CD14-positive monocyte (primary cell): ENCODE data around the gene SGCA. TPM values are rescaled to one million over a fixed set of nuclear protein-coding genes. Genes with fewer than 3 reads are reported as not detected.

Experiments
- DNase-seq, 3 donors: peaks; one replicate each; pipeline ENCODE4 v3.0.0-alpha.2; 2011 to 2022
- H2AFZ ChIP-seq: 2 replicates; pipeline ENCODE4 v1.6.0; 2012; ENCODE audit warnings: mild to moderate bottlenecking, low read depth, low read length, inconsistent platforms; ENCODE audit not compliant: insufficient read depth, poor library complexity, severe bottlenecking
- H3K27ac ChIP-seq, 2 donors: 1 replicate in 1 of 2; 2 replicates in 1 of 2; pipeline ENCODE4 v1.5.1; 2012 to 2013; ENCODE audit warnings: low read length in 2 of 2, control low read depth in 1 of 2, inconsistent platforms in 1 of 2, low read depth in 1 of 2, mild to moderate bottlenecking in 1 of 2
- H3K27me3 ChIP-seq, 2 donors: one replicate each; pipeline versions ENCODE4 v1.6.0 to v1.6.1; 2011 to 2013; ENCODE audit warnings: low read length in 2 of 2; ENCODE audit not compliant: control insufficient read depth in 2 of 2, insufficient read depth in 2 of 2
- H3K36me3 ChIP-seq, 2 donors: replicated peaks in 1 of 2; 1 replicate in 1 of 2; 2 replicates in 1 of 2; pipeline versions ENCODE4 v1.5.1 to v1.6.1; 2012 to 2013; ENCODE audit warnings: low read length in 2 of 2, control low read depth in 1 of 2, inconsistent platforms in 1 of 2, mild to moderate bottlenecking in 1 of 2; ENCODE audit not compliant: insufficient read depth in 2 of 2, control insufficient read depth in 1 of 2
- H3K4me1 ChIP-seq, 2 donors: 1 replicate in 1 of 2; 2 replicates in 1 of 2; pipeline versions ENCODE4 v1.5.1 to v1.6.1; 2012 to 2013; ENCODE audit warnings: low read length in 2 of 2, control low read depth in 1 of 2, inconsistent platforms in 1 of 2, mild to moderate bottlenecking in 1 of 2, moderate library complexity in 1 of 2; ENCODE audit not compliant: insufficient read depth in 2 of 2, control insufficient read depth in 1 of 2
- H3K4me2 ChIP-seq: replicated peaks from 2 replicates; pipeline ENCODE3; 2012; ENCODE audit warnings: low read length, moderate library complexity, mild to moderate bottlenecking; ENCODE audit not compliant: poor library complexity, severe bottlenecking; ENCODE audit errors: extremely low read depth
- H3K4me3 ChIP-seq, 3 experiments: fragments of 200-600 bp in 1 of 3; sonication (generic) in 1 of 3; replicated peaks in 1 of 3; 1 replicate in 2 of 3; 2 replicates in 1 of 3; pipeline ENCODE4 v1.5.1; 2011 to 2013; ENCODE audit warnings: low read length in 3 of 3, mild to moderate bottlenecking in 3 of 3, control low read depth in 2 of 3, low read depth in 2 of 3, inconsistent platforms in 1 of 3, moderate library complexity in 1 of 3
- H3K79me2 ChIP-seq: 2 replicates; pipeline ENCODE4 v1.6.0; 2012; ENCODE audit warnings: mild to moderate bottlenecking, control low read depth, inconsistent platforms, low read length, moderate library complexity; ENCODE audit not compliant: insufficient read depth
- H3K9ac ChIP-seq: 2 replicates; pipeline ENCODE4 v1.6.0; 2017; ENCODE audit warnings: low read length, mild to moderate bottlenecking; ENCODE audit not compliant: insufficient read depth, poor library complexity, severe bottlenecking
- H3K9me3 ChIP-seq, 2 donors: replicated peaks in 1 of 2; 1 replicate in 1 of 2; 2 replicates in 1 of 2; pipeline versions ENCODE4 v1.5.1 to v1.6.1; 2012 to 2013; ENCODE audit warnings: low read length in 2 of 2, control low read depth in 1 of 2; ENCODE audit not compliant: control insufficient read depth in 1 of 2, insufficient read depth in 1 of 2
- H4K20me1 ChIP-seq: 2 replicates; pipeline ENCODE4 v1.6.0; 2012; ENCODE audit warnings: mild to moderate bottlenecking, low read length, control low read depth, moderate library complexity; ENCODE audit not compliant: insufficient read depth
- H3K27ac Mint-ChIP-seq, 7 donors: one replicate each; pipeline ENCODE4 v1.8.0; 2020; ENCODE audit warnings: mild to moderate bottlenecking in 7 of 7, mixed read lengths in 7 of 7, moderate library complexity in 6 of 7, inconsistent platforms in 2 of 7
- H3K27me3 Mint-ChIP-seq, 3 donors: one replicate each; pipeline ENCODE4 v1.8.0; 2021 to 2022; ENCODE audit warnings: low read depth in 3 of 3, mild to moderate bottlenecking in 3 of 3, mixed read lengths in 3 of 3, moderate library complexity in 3 of 3, inconsistent platforms in 1 of 3
- H3K36me3 Mint-ChIP-seq, 2 donors: one replicate each; pipeline ENCODE4 v1.8.0; 2020; ENCODE audit warnings: mixed read lengths in 2 of 2, inconsistent platforms in 1 of 2, mild to moderate bottlenecking in 1 of 2
- H3K4me1 Mint-ChIP-seq: one replicate; pipeline ENCODE4 v1.8.0; 2020; ENCODE audit warnings: mild to moderate bottlenecking, mixed read lengths
- H3K4me3 Mint-ChIP-seq, 2 donors: one replicate each; pipeline ENCODE4 v1.8.0; 2020; ENCODE audit warnings: mild to moderate bottlenecking in 2 of 2, mixed read lengths in 2 of 2, moderate library complexity in 1 of 2
- H3K9me3 Mint-ChIP-seq, 7 donors: one replicate each; pipeline ENCODE4 v1.8.0; 2020 to 2022; ENCODE audit warnings: mixed read lengths in 7 of 7, mild to moderate bottlenecking in 6 of 7, moderate library complexity in 6 of 7, inconsistent platforms in 2 of 7
- WGBS: methylation state at CpG from one replicate; pipeline ENCODE4 v1.1.5; 2013; ENCODE audit warnings: missing lambda C conversion rate; ENCODE audit not compliant: insufficient coverage; 5-methylcytosine and 5-hydroxymethylcytosine counted together
- intact Hi-C, 2 donors: fragments of 100-400 bp; cut with micrococcal nuclease; formaldehyde crosslinking; loops; one replicate each; pipeline versions ENCODE4 v1.15.0 to v1.15.1; 2023
- polyA plus RNA-seq, 3 donors: library from polyadenylated mRNA; depleted of rRNA in 1 of 3; unstranded in 2 of 3; stranded (reverse) in 1 of 3; fragments of 300-500 nt in 2 of 3; fragments of >200 nt in 1 of 3; fragmentation: Illumina TruSeq in 2 of 3; gene quantifications; 1 replicate in 2 of 3; 2 replicates in 1 of 3; pipeline ENCODE4 v1.2.3, GENCODE V29; 2012 to 2021
- TF ChIP-seq, protein P1 (sequence below): fragments of 200-600 bp; IDR thresholded peaks from one replicate; pipeline ENCODE4 v1.8.0; 2022; ENCODE audit warnings: antibody characterized with exemption, mild to moderate bottlenecking

SGCA gene
- polyA plus RNA-seq, 3 donors = 0.27 to 0.89 (median 0.53) TPM

- H3K4me2 ChIP-seq = no peak overlapping the region
Measured at GRCh38 chr17:50185631-50186471, 20.0 kb downstream of the SGCA start.

DNA sequence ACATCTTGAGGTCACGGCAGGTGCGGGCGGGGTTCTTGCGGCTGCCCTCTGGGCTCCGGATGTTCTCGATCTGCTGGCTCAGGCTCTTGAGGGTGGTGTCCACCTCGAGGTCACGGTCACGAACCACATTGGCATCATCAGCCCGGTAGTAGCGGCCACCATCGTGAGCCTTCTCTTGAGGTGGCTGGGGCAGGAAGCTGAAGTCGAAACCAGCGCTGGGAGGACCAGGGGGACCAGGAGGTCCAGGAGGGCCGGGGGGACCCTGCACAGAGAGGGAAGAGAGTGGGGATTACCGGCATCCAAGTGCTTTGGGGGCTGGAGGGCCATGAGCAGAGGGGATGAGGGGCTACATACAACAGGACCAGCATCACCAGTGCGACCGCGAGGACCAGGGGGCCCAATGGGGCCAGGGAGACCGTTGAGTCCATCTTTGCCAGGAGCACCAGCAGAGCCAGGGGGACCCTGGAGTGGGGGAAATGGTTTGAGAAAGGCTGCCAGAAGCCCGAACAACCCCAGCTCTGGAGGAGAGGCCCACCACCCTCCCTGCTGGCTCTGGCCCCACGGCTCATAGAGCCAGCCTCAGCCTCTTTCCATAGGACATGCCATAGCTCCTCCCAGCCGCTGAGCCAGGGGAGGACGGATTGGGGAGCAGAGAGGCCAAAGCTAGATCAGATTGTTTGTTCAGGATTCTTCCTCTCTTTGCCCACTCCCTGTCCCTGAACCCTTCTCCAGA, 21.0 kb downstream of the SGCA start:
- no peaks in the 10 kb centered on the region for H3K27me3 ChIP-seq
- DNase-seq = no peak
- H3K9me3 Mint-ChIP-seq = peaks cover 0 to 2% (median 0%) of the 10 kb centered on the region in 7 donors
- H3K27ac ChIP-seq = no peak overlapping the region
- H3K4me1 ChIP-seq = peaks cover 27 to 39% of the 10 kb centered on the region in 2 donors
- peaks cover 0 to 2% of the 10 kb centered on the region in 2 donors for H3K36me3 Mint-ChIP-seq
- no peaks in the 10 kb centered on the region for H4K20me1 ChIP-seq
- no peak overlapping the region for H2AFZ ChIP-seq
- TF ChIP-seq, protein P1, sequence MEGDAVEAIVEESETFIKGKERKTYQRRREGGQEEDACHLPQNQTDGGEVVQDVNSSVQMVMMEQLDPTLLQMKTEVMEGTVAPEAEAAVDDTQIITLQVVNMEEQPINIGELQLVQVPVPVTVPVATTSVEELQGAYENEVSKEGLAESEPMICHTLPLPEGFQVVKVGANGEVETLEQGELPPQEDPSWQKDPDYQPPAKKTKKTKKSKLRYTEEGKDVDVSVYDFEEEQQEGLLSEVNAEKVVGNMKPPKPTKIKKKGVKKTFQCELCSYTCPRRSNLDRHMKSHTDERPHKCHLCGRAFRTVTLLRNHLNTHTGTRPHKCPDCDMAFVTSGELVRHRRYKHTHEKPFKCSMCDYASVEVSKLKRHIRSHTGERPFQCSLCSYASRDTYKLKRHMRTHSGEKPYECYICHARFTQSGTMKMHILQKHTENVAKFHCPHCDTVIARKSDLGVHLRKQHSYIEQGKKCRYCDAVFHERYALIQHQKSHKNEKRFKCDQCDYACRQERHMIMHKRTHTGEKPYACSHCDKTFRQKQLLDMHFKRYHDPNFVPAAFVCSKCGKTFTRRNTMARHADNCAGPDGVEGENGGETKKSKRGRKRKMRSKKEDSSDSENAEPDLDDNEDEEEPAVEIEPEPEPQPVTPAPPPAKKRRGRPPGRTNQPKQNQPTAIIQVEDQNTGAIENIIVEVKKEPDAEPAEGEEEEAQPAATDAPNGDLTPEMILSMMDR = no peak
- no peaks in the 10 kb centered on the region for H3K79me2 ChIP-seq
- no peaks in the 10 kb centered on the region for H3K36me3 ChIP-seq
- H3K9ac ChIP-seq = no peak overlapping the region
- H3K4me2 ChIP-seq = no peak overlapping the region
- no peak overlapping the region for H3K27ac Mint-ChIP-seq
- intact Hi-C loops = no loop called here
- H3K27me3 Mint-ChIP-seq = peaks cover 5 to 14% (median 7%) of the 10 kb centered on the region in 3 donors
- WGBS = 95% methylated on average over 16 of the region's 24 CpGs
- H3K9me3 ChIP-seq = no peaks in the 10 kb centered on the region
- H3K4me1 Mint-ChIP-seq = peaks cover 33% of the 10 kb centered on the region
- H3K4me3 Mint-ChIP-seq = no peak overlapping the region
- H3K4me3 ChIP-seq = no peak overlapping the region

More at GRCh38 chr17:50185631-50186471, 20.0 kb downstream of the SGCA start:
- Histone ChIP-seq H3K4me3 (no peak overlapping the region), H3K9me3 (no peaks in the 10 kb centered on the region), H4K20me1 (no peaks in the 10 kb centered on the region), H3K27me3 (no peaks in the 10 kb centered on the region), H3K79me2 (no peaks in the 10 kb centered on the region), H2AFZ (no peak overlapping the region), H3K36me3 (no peaks in the 10 kb centered on the region), H3K9ac (no peak overlapping the region), H3K4me1 (peaks cover 27 to 46% of the 10 kb centered on the region in 2 donors), H3K27ac (no peak overlapping the region)
- TF ChIP-seq, protein P1 = no peak
- intact Hi-C loops = no loop called here
- Mint-ChIP-seq H3K27me3 (peaks cover 8 to 12% (median 9%) of the 10 kb centered on the region in 3 donors), H3K4me1 (peaks cover 37% of the 10 kb centered on the region), H3K9me3 (peaks cover 0 to 2% (median 0%) of the 10 kb centered on the region in 7 donors), H3K36me3 (peaks cover 0 to 2% of the 10 kb centered on the region in 2 donors), H3K4me3 (no peak overlapping the region), H3K27ac (no peak overlapping the region)
- WGBS = 94% methylated on average over 25 of the region's 31 CpGs
- no peak for DNase-seq
